Hippocampal formation (tissue), 2 donors: ENCODE results near the gene TNFRSF9.
"Not testable (repeated sequence)": the region's sequence is repeated elsewhere in the genome, so short reads cannot be mapped to it uniquely, and the experiment has no call there.

Experiments used
- DNase-seq, 2 donors: peaks; one replicate each; lab custom pipeline; 2025; lab: John Stamatoyannopoulos, UW

TNFRSF9 gene

DNA sequence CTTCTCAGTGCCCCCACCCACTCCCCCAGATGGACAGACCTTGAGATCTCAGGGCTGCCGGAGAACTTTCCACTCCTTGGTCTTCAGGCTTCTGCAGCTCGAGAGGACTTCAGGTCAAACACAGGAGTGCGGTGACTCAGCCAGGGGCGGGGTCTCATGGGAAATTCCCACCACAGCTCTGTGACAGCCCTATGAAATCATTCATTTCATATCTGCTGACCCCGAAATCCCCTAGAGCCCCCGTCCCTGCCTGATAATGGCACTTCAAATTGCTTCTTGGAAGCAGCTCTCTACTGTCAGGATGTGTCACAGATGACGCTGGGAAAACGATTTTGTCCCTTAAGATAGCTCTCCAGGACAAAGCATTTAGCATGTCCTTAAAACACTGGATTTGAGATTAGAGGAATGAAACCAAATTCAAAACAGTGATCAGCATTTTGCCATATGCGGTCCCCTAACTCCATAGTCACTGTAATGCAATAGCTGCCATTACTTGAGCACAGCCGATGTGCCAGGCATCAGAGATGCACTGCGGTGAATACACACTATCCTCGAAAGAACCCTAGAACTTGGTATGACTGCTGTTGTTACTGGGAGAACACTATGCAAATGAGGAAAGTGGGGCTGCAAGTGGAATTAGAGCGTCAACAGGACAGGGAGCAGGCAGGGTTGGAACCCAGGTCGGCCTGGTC lies at the start of gene TNFRSF9:
Gene TNFRSF9 (minus strand): TSS at position 95 of the 692 bp plus-strand sequence. CDS start 845 bp downstream, outside the sequence.
- DNase-seq = no peak

DNA sequence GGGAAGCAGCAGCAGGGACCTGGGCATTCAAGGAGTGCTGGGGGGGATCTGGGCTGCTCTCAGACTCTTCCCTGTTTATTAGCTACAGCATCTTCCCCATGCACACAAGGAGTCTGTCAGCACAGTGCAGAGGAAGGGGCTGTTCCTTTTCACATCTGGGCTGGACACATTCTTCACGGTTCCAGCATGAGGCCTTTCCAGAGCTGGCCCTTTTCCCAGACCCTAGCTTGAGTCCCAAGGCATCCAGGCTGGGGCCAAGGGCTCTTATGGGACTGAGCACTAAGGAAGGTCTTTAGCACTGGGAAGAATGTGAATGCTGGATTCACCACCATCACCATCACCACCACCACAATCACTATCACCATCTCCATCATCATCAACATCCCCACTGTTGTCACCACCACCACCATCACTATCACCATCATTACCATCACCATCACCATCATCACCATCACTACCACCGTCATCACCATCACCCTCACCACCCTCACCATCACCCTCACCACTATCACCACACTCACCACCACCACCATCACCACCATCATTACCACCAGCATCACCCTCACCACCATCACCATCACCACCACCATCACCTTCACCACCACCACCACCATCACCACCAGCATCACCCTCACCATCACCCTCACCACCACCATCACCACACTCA lies 49.3 kb upstream of the TNFRSF9 start:
- DNase-seq = no peak

DNA sequence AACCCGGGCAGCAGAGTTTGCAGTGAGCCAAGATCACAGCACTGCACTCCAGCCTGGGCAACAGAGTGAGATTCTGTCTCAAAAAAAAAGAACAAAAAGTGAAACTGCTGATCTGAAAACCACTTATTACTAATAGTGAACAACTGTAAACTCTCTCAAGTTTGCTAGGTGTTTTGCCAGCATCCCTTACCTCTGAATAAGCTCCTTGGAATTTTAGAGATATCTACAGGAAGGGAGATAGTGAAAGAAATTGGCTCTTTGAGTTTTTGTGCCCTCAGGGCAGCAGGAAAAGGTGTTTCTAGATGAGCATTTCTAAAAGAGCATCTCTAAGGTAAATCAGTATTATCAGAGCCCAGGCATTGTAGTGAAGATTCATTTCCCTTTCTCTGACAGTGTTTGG lies 47.9 kb upstream of the TNFRSF9 start:
- no peak for DNase-seq

DNA sequence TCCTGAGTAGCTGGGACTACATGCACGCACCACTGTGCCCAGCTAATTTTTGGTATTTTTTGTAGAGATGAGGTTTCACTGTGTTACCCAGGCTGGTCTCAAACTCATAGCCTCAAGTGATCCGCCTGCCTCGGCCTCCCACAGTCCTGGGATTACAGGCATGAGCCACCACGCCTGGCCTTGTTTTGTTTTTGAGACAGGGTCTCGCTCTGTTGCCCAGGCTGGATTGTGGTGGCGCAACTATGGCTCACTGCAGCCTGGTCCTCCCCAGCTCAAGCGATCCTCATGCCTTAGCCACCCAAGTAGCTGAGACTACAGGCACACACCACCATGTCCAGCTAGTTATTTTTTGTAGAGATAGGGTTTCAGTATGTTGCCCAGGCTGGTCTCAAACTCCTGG lies 46.9 kb upstream of the TNFRSF9 start:
- no peak for DNase-seq

DNA sequence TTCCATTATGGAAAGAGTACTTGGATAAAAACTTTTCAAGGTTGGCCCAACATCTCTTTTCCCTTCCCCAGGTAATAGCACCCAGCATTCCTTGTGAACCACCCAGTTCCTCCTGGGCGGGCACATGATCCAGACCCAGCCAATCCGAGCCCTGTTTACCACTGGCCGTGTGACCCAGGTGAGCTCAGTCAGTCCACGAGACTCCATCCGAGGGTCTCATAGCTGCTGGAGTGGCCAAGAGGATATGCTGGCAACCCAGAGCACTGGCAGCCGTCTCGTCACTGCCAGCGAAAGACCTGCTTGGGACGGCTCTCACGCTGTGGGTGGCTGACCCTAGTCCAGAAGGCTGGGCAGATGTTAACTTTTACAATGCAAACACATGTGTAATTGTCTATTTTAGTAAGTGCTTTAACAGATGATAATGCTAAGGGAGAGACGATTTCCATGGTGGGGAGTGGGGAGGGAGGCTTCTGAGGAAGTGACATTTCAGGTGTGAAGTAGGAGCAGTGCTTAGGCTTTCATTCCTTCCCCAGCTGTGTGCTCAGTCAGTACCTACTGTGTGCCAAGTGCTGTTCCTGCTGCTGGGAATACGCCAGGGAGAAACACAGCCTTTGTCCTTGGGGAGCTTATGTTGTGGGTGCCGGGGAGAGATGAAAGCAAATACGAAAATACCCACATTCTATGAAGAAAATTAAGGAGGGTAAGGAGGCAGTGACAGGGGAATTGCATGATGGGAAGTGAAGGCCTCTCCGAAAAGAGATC lies 45.4 kb upstream of the TNFRSF9 start:
- DNase-seq = no peak

DNA sequence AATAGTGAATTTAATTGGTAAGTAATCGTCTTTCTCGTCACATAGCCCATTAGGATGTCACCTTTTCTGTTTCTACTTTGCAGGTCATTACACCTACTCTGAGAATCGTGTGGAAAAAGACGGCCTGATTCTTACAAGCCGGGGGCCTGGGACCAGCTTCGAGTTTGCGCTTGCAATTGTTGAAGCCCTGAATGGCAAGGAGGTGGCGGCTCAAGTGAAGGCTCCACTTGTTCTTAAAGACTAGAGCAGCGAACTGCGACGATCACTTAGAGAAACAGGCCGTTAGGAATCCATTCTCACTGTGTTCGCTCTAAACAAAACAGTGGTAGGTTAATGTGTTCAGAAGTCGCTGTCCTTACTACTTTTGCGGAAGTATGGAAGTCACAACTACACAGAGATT lies 44.2 kb upstream of the TNFRSF9 start:
- no peak for DNase-seq

DNA sequence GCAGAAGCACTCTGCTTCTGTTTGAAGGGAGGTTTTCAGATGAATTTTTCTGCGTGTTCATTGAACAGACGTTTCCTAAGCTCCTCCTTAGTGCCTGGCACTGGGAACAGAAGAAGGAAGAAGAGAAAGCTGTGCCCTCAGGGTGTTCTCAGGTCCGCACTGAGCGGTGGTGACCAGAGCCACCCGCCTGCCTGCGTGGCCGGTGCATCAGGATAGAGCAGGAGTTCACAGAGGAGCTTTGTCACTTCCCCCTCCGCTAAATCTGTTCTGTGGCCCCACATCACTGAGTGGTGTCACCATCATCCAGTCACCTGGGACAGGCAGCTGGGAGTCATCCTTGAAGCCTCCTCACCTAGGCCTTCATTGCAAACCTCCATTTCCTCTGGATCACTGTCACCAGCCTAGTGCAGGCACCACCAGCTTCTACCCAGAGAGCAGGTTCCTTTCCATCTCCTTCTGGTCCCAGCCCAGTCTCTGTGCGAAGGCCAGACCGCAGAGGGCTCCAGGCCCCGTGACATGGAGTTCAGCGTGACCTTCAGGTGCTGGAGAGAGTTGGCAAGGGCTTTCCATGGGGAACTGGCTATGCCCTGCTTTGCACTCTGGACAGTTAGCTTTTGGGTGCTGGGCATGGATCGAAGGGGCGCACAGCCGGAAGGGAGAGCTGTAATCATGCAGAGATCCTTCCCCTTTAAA lies 42.6 kb upstream of the TNFRSF9 start:
- no peak for DNase-seq

DNA sequence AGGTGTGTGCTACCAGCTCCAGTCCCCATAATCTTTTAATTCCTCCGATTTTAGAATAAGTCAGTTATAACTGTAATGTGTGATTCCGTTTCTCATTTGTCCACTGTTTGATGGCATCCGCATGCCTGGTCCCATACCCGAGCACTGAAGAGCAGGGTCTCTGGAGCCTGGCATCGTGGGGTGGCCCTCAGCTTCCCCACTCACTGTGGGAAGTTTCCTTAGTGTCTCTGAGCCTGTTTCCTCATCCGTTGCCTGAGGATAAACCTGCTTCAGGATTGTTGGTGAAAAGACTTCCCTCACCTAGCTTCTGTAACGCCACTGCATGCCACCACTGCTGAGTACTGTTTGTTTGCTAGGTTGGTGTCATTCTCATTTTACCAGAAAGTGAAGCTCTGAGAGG lies 40.3 kb upstream of the TNFRSF9 start:
- no peak for DNase-seq

DNA sequence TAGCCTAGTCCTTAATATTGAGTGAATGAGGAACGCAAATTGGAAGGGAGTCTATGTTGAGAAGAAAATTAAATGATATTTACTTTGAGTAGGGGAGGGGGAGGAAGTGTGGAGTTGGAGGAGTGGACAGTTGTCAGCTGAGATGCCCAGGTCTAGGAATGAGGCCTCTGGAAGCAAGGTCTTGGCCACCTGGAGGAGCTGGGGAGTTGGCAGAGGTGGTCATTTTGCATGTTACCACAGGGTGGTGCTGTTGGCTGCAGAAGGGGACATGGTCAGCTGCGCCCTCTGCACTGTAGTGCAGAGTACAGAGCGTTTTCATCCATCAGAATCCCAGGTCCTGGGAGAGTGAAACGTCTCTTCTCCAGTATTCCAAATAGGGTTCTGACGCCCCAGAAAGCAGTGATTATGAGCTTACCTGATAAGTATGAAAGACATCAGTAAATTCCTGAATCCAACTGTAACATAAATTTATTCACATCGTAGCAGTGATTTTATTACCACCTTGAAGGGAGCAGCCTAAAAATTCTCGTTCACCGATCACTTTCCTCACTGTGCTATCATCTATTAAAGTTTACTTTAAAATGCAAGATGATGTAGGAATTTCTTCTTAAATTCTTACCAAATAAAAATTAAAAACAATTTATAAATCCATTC lies 34.7 kb upstream of the TNFRSF9 start:
- DNase-seq = peak; percentile 35 to 44

DNA sequence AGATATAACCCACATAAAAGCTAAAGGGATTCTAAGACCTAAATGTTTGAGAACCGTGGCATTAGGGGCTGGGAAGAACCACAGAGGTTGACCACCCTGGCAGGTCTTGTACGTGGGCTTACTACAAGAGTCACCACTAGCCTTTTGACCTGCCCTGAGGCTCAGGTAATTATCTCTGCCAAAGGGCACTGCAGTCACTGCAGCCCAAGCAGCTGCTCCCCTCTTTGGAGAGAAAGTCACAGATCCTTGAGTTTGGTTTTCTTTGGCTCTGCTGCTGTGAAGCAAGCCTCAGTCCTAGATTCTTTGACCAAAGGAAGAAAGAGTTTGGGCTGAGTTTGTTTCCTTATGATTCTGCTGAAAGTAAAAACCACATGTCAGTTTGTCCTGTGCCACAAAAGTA lies 32.4 kb upstream of the TNFRSF9 start:
- DNase-seq = no peak

DNA sequence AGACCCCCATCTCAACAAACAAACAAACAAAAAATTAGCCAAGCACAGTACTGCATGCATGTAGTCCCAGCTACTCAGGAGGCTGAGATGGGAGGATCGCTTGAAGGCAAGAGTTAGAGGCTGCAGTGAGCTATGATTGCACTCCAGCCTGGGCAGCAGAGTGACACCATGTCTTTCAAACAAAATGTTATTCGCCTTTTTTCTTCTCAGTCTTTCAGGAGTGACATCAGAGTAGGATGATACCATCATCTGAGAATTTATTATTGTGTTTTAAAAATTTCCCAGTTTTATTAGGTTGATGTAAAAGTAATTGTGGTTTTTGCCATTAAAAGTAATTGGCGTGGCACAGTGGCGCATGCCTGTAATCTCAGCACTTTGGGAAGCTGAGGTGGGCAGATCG lies 31.6 kb upstream of the TNFRSF9 start:
- DNase-seq = no peak

DNA sequence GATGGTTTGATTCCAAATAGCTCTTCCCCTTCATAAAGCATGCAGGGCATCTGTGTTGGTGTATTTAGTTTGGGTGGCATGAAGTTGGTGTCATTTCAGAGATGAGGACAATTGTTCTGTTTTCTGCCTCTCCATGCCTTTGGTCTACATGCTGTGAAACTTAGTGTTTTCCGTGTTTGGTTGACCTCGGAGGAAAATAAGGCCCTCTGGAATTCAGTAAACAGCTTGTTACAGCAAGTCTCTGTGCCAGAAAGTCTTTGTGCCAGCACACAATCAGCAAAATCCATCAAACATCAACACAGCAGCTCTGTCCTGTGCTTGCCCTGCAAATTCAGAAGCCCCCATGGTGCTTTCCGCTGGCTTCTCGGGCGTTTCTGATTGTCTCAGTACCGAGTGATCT lies 30.4 kb upstream of the TNFRSF9 start:
- no peak for DNase-seq

DNA sequence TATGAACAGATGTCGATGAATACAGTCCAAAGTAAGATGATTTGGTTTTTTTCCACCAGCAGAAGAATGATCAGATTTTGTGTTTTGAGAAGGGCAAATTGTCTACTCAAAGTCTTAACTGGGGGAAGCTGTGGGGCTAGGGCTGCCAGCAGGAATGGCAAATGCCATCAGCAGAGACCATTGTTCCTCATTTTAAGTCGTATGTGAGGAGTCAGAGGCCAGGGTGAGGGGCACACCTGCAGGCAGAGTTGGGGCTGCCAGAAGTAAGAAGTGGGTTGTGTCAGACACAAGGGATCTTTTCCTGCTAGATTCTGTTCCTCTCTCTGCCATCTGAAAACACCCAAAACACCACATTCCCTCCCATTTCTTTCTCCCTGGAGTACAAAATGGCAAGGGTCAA lies 29.6 kb upstream of the TNFRSF9 start:
- no peak for DNase-seq

DNA sequence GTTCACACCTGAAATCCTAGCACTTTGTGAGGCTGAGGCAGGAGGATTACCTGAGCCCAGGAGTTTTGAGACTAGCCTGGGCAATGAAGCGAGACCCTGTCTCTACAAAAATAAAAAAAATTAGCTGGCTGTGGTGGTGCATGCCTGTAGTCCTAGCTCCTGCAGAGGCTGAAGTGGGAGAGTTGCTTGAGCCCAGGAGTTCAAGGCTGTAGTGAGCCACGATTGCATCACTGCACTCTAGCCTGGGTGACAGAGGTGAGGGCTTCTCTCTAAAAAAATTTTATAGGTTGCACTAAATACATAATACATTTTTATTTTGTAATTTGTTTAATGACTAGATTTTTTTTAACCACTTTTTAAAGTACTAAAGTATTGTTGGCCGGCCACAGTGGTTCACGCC lies 27.0 kb upstream of the TNFRSF9 start:
- no peak for DNase-seq

DNA sequence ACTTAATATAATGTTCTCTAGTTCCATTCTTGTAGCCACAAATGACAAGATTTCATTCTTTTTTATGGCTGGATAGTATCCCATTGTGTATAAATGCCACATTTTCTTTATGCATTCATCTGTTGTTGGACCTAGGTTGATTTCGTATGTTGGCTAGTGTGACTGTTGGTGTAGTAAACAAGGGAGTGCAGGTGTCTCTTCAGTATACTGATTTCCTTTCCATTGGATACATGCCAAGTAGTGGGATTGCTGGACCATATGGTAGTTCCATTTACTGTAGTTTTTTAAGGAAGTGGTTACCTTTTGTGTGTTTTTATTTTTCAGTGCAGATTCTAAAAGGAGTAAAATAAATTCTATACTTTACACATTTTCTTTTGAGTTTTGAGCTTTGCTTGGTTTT lies 26.6 kb upstream of the TNFRSF9 start:
- DNase-seq = no peak

DNA sequence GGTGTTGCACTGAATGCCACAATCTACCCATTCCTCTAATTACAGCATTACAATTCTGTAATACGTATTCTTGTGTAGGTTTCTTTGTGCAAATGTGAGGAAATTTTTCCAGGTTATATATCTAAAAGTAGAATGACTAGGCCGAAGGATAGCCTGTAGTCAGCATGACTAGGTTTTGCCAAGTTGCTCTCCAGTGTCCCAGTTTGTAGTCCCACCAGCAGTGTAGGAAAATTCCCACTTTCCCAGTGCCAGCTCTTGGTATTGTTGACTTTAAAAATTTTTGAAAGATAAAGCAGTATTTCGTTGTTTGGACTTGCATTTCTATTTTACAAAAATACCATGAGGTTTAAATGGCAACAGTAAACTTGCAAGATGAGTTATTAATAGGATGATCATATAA lies 23.8 kb upstream of the TNFRSF9 start:
- DNase-seq = no peak

DNA sequence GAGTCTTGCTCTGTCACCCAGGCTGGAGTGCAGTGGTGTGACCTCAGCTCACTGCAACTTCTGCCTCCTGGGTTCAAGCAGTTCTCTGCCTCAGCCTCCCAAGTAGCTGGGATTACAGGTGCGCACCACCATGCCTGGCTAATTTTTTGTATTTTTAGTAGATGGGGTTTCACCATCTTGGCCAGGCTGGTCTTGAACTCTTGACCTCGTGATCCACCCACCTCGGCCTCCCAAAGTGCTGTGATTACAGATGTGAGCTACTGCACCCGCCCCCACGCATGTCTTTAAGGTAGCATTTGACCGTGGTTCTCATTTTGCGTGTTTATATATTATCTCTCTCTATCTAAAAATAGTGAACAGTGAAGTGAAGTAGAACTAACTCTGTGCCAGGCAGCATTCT lies 23.2 kb upstream of the TNFRSF9 start:
- not testable (repeated sequence) for DNase-seq

DNA sequence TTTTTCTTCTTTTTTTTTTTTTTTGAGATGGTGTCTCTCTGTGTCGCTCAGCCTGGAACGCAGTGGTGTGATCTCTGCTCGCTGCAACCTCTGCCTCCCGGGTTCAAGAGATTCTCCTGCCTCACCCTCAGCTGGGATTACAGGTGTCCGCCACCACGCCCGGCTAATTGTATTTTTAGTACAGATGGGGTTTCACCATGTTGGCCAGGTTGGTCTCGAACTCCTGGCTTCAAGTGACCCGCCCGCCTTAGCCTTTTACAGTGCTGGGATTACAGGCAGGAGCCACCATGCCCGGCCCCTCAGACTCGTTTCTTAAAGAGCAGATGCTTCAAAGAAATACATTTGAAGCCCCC lies 22.7 kb upstream of the TNFRSF9 start:
- not testable (repeated sequence) for DNase-seq

DNA sequence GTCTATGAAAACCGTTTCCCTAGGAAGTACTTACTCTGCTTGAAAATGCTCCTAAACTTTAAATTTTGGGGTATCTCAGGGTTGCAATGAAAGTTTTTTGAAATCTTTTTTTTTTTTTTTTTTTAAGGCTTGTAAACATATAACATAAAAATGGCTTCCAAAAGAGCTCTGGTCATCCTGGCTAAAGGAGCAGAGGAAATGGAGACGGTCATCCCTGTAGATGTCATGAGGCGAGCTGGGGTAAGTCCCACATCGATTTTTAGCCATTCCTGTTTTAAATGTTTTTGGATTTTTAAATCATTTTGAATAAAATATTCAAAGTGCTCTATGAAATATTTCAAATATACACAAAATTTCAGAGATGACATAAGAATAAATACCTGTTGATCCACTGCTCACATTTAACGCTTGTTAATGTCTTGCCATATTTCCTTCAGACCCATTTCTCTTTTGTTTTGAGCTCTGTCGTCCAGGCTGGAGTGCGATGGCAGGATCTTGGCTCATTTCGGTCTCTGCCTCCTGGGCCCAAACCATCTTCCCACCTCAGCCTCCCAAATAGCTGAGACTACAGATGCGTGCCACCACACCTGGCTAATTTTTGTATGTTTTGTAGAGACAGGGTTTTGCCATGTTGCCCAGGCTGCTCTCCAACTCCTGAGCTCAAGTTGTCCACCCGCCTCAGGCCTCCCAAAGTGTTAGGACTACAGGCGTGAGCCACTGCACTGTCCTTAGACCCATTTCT lies 22.2 kb upstream of the TNFRSF9 start:
- DNase-seq = no peak

DNA sequence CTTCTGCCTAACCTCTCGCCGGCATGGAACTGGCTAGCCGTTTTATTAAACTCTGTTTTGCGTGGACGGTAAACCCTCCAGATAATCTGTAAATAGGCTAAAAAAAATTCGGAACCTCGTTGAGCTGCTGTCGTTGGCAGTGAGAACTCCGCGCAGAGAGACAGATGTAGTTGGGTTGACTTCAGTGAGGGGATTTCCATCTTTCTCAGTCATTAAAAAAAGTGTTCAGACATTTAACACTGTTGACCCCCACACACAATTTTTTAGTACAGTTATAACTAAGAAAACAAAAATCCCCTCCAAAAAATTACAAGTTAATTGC lies 21.3 kb upstream of the TNFRSF9 start:
- DNase-seq = no peak

DNA sequence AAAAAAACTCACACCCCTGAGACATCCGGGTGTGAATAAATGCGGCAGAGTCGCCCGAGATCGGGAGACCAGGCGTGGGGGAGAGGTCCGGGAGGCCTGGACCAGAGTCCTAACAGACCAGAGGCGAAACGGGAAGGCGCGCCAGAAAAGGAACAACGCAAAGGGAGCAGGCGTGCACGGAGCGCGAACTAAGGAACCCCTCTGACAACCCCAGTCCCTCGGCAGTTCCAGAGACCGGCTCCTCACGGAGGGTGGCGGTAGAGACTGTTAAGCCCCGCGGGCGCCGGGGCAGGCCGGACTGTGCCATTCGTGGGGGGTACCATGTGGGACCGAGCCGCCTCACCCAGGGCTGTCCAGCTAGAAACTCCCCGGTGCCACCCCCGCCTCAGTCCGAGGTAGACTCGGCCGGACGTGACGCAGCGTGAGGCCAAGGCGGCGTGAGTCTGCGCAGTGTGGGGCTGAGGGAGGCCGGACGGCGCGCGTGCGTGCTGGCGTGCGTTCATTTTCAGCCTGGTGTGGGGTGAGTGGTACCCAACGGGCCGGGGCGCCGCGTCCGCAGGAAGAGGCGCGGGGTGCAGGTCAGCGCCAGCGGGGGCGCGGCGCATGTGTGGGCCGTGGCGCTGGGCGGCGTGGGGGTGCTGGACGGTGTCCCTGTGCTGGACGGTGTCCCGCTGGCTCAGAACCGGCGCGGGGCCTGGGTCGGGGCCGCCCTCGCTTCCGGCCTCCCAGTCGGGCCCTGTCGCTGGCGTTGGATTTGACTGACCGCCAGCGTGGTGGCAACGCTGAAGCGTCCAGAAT lies 20.8 kb upstream of the TNFRSF9 start, which contains the start of gene PARK7:
Gene PARK7 (plus strand): TSS at position 496 of the 798 bp plus-strand sequence. CDS start 1,075 bp downstream, outside the sequence.
- DNase-seq = peak; percentile 99
